Frontal cortex (tissue), 4 donors: Measurements from ENCODE around the gene PCED1A. TPM values are rescaled to one million over a fixed set of nuclear protein-coding genes. Genes with fewer than 3 reads are reported as not detected.
"Not testable (repeated sequence)": the region's sequence is repeated elsewhere in the genome, so short reads cannot be mapped to it uniquely, and the experiment has no call there.

Source experiments
- DNase-seq, 2 donors: peaks; one replicate each; pipeline ENCODE4 v3.0.0; 2012; ENCODE audit warnings: low spot score in 2 of 2
- FAIRE-seq: peaks from 2 replicates; lab custom pipeline; 2012; peaks lifted over from hg19 to GRCh38; lab: Jason Lieb, UNC
- total RNA-seq: library from RNA; depleted of rRNA; stranded (reverse); fragments of >200 nt; gene quantifications from one replicate; pipeline ENCODE4 v1.2.3, GENCODE V29; 2014
- donor health status: control.
- donor health status: control.
- donor health status: control.

Gene PCED1A
- total RNA-seq, 1 donor from 2014 or later: 17.9 TPM

DNA sequence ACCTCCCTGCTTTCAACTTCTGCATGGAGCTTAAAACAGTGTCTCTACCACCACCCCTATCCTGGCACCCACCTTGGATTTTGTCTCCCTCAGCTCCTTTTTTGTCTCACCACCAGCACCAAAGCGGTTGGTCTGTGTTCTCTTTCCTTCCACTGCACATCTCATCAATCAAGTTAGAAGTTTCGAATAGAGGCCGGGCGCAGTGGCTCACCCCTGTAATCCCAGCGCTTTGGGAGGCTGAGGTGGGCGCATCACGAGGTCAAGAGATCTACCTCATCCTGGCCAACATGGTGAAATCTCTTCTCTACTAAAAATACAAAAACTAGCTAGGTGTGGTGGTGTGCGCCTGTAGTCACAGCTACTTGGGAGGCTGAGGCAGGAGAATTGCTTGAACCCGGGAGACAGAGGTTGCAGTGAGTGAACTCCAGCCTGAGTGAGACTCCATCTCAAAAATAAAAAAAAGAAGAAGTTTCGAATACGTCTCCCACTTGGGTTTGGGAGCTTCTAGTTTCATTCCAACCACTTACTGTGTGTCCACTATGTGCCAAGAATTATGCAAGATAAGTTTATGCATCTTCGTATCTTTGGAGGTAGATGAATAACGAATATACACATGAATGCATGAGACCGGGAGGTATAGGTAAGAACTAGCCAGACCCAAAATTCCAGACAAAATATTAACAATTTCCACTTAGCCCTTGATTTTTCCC is 5.9 kb downstream of the PCED1A start:
- DNase-seq (no peak), FAIRE-seq (no peak)

DNA sequence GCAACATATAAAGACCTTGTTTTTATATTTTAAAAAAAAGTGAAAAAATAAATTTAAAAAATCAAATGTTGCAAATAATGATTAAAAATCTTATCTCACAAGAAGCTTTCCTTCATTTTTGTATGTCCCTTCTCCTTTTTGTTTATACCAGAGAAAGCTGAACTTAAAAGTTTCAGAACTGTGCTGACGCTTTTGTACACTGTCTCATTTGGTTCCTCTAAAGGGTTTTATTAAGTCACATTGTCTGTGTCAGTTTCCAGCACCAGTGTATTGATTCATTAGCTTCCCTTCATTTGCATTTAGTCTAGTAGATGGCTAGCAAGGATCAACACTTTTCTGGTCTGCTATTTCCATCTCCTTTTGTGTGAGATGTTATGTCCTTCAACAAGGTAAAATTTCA is 6.7 kb downstream of the PCED1A start:
- FAIRE-seq: no peak
- DNase-seq: no peak

DNA sequence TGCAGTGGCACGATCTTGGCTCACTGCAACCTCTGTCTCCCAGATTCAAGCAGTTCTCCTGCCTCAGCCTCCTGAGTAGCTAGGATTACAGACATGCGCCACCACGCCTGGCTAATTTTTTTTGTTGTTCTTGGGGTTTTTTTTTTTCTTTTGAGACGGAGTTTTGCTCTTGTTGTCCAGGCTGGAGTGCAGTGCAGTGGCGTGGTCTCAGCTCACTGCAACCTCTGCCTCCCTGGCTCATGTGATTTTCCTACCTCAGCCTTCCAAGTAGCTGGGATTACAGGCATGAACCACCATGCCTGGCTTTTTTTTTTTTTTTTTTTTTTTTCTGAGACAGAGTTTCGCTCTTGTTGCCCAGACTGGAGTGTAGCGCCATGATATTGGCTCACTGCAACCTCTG is 9.2 kb downstream of the PCED1A start:
- DNase-seq, FAIRE-seq: not testable (repeated sequence)

DNA sequence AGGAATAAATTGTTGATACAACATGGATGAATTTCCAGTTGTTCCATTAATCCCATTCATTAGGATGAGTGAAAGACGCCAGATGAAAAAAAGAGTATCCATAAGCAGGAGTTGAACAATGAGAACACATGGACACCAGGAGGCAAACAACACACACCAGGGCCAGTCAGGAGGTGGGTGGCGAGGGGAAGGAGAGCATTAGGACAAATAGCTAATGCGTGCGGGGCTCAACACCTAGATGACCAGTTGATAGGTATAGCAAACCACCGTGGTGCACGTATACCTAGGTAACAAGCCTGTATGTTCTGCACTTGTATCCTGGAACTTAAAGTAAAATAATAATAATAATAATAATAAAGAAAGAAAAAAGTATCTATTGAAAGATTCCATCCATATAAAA is 11.1 kb downstream of the PCED1A start:
- FAIRE-seq: no peak
- no peak for DNase-seq

DNA sequence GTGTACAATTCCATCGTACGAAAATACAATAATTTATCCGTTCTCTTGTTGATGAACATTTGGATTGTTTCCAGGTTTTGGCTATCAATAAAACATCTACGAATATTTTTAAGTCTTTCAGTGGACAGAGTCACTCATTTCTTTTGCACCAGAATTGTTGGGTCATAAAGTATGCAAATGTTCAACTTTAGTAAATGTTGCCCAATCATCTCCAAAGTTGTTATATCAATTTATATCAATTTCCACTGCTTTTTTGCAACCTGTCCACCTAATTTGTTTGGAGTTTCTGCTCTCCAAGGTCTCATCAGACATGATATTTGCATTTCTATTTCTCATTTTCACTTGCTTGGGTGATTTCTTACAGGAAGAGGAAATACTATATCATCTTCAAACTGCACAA is 13.8 kb downstream of the PCED1A start:
- FAIRE-seq (no peak), DNase-seq (no peak)

DNA sequence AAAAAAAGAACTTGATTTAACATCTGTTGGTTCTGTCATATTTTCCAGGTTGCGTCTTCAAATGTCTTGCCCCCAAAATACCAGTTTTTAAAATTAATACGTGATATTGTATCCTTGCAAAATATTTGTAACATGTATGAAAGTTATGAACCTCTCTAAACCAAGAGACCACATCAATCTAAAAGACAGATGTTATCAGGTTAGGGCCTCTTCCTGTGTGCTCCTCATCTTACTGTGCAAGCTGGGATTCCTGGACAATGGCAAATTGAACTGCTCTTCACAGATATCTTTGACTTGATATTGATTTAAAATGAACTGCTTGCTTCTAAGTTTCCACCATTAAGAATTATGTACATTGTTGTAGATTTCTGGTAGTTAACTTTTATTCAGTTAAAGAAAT is 14.7 kb downstream of the PCED1A start:
- no peak for DNase-seq
- FAIRE-seq: no peak

DNA sequence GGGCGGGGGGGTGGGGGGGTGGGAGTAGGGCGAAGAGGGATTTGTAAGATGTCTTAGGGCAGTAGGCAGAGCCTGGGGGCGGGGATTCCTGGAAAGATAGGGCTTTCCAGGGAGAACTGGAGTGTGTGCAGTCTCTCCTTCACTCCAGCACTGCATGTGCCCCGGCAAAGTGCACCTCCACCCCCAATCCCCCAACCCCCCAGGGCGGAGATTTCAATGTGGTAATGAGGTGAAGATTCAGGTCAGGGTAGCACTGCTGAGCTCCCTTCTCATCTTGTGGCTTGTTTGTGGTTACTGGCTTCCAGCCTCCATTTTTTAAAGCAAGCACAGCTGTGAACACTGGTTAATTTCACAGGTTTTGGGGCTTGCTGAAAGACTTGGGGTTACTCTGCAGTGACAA is 18.4 kb downstream of the PCED1A start:
- FAIRE-seq (no peak), DNase-seq (no peak)

DNA sequence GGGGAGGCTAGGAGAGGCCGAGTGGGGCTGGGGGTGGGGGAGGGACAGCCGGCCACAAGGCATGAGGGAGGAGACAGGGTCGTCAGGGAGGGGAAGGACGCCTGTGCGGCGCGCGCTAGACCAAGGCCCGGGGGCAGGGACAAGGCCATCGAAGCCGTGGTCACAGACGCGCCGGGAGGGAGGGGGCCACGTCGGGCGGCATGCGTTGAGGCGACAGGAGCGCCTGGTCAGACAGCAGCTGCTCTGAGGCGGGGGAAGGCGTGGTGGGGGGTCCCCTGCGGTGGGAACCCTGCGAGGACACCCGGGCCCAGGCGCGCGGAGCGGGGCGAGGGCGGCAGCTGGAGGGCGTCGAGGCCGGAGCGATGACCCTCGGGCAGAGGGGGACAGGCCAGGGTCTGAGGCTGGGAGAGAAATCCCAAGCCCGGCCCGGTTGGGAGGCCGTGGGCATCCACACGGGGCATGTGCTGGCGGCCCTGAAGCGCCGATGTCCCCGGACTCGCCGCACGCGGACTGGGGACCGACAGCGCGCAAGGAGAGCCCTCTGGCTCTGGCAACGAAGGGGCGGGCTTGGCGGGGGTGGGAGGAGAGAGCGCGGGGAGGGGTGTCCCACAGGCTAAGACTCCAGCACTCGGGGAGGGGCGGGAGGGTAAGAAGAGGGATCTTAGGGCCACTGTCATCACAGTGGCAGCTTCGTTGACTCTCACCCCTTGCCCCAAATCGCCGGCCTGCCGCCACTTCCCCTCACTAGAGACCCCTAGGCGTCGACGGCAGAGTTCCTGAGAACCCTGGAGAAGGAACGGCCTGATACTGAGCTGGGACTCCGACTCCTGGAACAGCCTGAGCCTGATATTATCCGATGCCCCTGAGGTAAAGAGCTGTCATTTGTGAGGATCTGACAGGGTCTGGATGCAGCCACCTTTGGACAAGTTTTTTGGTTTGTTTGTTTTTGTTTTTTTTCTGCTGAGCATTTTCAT is 19.3 kb downstream of the PCED1A start:
- DNase-seq: no peak
- FAIRE-seq: no peak

DNA sequence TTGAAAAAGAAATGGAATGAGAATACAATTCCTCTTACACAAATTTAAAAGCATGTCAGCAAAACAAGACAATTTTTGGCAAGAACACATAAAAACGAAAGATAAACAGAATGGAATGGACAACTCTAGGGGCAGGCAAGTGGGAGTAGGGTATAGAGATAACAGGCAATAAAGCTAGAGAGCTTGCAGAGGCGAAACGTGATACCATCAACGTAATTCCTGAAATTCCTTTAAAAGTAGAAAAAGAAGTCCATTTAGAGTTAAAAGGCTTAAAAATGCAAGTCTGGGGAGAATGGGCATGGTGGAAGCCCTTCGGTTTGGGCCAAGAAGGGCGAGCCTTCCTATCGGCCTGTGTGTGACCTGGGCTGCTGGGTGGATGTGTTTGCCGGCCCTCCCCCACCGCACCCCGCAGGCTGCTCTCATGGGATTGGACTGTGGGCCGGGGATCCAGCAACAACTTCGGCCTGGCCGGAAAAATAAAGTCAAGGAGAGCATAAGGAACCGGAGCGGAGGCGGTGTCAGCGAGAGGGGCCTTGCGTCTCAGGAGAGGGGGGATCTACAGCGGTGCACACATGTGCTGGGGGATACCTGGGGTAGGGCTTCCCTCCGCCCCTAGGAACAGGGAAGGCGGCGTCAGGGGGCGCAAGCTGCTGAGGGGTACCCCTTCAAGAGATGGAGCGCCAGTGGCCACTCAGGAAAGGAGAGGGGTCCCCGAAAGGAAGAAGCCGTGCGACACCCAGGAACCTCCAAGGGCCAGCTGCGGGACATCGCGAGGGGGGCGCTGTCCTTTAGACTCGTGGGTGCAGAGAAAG is 20.2 kb downstream of the PCED1A start:
- no peak for DNase-seq
- no peak for FAIRE-seq

DNA sequence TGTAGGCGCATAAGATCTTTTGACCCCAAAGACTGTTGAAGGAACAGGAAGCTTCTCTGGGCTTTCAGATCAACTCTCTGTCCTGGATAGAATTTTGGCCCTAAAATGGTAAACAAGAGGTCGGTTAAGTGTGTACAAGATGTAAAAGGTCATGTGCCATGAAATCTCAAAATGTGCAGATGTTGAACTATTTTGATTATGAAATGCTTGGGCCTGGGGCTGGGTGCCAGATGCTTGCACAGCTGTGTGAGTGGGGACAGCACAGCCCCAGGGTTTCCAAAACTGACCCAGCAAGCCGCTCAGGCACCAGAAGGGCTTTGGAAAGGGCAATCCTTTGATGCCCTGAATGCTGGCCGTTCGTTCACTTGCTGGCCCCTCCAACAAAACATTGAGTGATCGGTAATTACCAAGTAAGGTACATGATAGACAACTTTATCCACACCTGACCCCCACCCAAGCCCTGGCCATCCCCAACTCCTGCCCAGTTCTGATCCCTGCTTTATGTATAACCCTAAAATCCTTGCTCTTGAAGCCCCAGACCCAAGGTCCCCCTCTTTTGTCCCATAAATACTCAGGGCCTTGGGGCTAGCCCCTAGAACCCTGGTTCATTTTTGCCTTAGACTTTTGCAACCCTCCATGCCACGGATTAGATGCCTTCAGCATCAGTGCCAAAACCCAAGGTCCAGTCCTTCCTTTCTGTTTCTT is 22.4 kb downstream of the PCED1A start:
- DNase-seq: no peak
- no peak for FAIRE-seq

DNA sequence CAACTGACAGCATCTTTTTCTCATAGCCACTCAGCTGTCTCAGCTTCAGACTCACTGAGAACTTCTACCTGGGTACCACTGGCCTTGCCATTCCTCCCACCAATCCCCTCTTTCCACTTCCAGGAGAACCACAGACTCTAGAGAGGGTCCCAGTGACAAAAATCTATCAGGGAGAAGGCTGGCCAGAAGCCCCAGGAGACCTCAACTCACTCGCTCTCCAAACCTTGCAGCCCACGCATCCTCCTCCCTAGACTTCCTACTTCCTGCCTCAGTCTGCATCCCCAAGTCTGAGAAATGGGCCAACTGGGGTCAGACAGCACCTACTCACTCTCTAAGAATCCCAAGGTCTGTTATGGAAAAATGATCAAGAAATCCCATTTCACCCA is 23.1 kb downstream of the PCED1A start:
- FAIRE-seq (no peak), DNase-seq (no peak)

DNA sequence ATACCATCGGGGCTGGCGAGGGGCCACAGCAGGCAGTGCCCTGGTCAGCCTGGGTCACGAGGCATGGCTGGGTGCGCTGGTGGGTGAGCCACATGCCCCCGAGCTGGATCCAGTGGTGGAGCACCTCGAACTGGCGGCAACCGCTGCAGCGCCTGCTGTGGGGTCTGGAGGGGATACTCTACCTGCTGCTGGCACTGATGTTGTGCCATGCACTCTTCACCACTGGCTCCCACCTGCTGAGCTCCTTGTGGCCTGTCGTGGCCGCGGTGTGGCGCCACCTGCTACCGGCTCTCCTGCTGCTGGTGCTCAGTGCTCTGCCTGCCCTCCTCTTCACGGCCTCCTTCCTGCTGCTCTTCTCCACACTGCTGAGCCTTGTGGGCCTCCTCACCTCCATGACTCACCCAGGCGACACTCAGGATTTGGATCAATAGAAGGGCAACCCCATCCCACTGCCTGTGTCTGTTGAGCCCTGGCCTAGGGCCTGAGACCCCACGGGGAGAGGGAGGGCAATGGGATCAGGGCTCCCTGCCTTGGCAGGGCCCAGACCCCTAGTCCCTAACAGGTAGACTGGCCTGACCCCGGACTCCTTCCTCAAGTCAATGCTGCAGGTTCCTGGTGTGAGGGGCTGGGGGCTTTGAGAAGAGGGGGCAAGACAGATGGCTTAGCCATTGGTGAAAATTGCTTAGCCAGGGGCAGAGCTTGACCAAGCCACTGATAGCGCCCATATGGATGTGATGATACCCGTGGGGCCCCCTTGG is 23.7 kb downstream of the PCED1A start:
- FAIRE-seq (no peak), DNase-seq (no peak)

DNA sequence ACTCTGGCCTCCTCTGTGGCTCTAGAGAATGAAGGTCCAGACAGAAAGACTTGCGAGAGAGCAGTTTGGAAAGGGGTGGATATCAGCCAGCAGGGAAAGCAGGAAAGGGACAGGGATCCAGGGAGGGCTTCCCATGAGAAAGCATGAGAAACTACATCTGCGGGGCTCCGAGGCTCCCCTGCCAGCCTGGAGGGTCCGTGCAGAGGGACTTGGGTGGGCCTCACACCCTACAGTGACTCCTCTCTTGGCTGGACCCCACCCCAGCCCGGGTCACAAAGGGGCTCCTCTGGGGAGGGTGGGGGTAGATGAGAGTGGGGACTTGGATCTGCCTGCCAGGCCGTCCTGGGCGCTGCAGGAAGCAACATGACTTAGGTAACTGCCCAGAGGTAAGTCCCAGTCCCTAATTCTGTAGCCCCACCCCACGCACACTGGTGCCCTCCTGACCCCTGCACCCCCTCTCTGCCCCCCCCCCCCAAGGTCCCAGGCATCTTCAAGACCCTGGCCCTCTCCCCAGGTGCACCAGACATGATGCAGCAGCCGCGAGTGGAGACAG is 24.3 kb downstream of the PCED1A start, which contains the start of gene TMEM239:
Gene TMEM239, plus strand, starts transcription at position 335 of the 553 bp plus-strand sequence. Its CDS starts 191 bp downstream, at position 526.
- no peak for FAIRE-seq

DNA sequence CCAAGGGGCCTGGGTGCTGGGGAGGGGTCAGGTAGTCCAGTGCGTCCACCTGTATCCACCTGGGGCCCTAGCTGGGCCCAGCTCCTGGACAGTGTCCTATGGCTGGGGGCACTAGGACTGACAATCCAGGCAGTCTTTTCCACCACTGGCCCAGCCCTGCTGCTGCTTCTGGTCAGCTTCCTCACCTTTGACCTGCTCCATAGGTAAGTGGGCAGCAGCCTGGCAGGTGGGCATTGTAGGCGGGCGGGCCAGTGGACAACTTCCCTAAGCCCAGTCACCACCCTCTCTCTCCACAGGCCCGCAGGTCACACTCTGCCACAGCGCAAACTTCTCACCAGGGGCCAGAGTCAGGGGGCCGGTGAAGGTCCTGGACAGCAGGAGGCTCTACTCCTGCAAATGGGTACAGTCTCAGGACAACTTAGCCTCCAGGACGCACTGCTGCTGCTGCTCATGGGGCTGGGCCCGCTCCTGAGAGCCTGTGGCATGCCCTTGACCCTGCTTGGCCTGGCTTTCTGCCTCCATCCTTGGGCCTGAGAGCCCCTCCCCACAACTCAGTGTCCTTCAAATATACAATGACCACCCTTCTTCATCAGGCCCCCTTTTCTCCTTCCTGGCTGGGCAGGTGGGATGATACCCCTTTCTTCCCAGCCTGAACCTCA is 25.1 kb downstream of the PCED1A start:
- DNase-seq: no peak
- FAIRE-seq: no peak

More for the DNA sequence above, 24.3 kb downstream of the PCED1A start, which contains the start of gene TMEM239:
- no peak for DNase-seq

DNA sequence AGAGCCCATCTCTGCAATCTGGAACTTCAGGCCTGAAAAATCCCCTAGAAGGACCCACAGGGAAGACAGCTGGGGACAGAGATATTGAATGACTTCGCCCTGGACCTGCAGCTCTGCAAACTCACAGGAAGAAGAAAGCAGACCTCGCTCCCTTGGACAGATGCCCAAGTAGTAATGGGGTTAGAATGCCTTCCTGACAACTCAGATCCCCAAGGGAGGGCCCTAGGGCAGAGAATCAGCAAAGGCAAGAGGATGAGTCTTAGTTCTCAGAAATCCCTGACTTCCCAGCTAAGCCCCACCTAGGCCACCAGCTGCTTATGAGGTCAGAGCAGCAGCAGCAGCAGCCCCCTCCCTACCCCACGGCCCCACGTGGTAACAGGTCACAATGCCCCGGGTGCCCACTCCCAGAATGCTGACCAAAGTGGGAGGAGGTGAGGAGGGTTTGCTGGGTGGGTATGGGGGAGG is 25.8 kb downstream of the PCED1A start, which contains the start of gene C20orf141:
Gene C20orf141, plus strand, starts transcription at position 401 of the 465 bp plus-strand sequence. CDS start 198 bp downstream, outside the sequence.
- DNase-seq (no peak), FAIRE-seq (no peak)

DNA sequence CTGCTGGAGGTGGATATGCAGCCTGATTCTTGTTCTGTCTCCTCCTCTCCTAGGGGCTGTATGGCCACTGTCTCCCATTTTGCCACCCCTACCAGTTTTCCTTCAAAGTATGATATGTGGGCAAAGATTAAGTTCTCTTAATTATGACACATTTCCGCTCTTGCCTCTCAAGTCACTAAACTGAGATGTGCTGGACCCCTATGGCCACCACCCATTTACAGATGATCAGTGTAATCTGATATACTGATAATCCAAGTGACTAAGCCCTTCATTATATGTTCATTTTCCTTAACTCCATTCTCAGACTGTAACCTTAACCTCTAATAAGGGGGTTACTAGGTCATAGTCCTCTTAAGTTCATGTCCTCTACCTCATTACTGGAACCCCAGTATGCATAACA is 26.4 kb downstream of the PCED1A start:
- DNase-seq: no peak
- FAIRE-seq: no peak

DNA sequence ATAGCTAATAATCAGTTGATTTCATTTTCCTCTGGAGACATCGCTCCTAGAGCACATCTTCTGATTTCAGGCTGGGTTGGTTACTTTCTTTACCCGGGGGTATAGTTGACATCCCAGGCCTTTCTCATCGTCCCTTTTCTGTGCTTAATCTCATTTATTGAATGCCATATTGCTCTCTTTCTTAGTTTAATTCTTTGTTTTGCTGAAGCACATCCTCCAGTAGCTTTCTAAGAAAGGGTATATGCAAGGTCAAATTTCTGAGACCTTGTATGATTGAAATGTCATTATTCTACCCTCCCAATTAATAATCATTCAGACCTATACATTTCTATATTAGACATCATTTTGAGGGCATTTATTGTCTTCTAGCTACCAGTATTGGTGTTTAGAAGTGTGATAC is 28.3 kb downstream of the PCED1A start:
- FAIRE-seq: no peak
- DNase-seq: no peak

DNA sequence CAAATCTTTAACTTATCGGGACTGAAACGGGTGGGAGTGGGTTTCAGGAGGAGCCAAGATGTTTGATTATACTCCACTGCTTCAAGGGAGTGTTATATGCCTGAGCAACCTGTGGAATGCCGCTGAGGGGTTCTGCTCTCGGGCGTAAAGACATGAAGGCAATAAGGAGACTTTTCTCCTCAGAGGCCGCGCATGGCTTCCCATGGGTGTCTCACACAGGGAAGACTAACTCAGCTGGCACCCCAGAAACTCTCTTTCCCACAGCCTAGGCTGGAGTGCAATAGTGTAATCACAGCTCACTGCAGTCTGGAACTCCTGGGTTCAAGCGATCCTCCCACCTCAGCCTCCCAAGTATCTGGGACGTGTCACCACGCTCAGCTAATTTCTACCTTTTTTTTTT is 30.8 kb downstream of the PCED1A start:
- FAIRE-seq (no peak), DNase-seq (no peak)
